ENCODE data around the gene GCA. TPM values are rescaled to one million over a fixed set of nuclear protein-coding genes. Genes with fewer than 3 reads are reported as not detected.

Gene GCA
- total and polyA plus RNA-seq, 2 of the 8 experiments (the other 6 are each of a cell fraction or from before 2014, with no cell fraction given) = 37.4 to 42.0 TPM

DNA sequence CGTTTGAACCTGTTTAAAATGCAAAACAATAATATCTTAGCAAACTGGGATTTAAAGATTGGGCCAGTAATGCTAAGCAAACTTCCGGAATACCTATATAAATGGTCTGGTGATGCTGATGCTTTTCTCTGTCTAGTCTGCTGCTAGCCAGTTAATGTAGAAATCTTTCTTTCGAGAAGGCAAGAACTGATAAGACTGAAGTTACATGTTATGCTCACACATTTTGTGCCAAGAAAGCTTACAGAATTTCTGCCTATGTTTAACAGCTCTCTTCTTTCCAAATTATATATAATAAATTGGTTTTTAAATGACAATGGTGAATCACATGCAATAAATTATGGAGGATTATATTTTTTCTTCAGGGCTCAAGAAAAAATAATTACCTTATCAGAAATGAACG, 37.9 kb downstream of the GCA start:
- no peaks in the 10 kb centered on the region for H3K36me3 ChIP-seq (ENCODE audit: control insufficient read depth in 2 of 4, insufficient read depth in 4 of 4, low read length in 3 of 4)
- H3K14ac ChIP-seq (ENCODE audit: insufficient read length) = no peak overlapping the region
- no peak overlapping the region for H2BK15ac ChIP-seq (ENCODE audit: low read length)
- DNase-seq (ENCODE audit: low read depth in 1 of 2, low spot score in 2 of 2) = no peak
- WGBS, 2 experiments (ENCODE audit: extremely low coverage in 1 of 2, insufficient coverage in 1 of 2, insufficient read length in 1 of 2, insufficient replicate concordance in 2 of 2, low coverage in 1 of 2, low lambda C conversion rate in 2 of 2, missing lambda C conversion rate in 1 of 2) = 87% methylated on average over 4 of the region's 4 CpGs; no CpG with 5 or more reads in 1 of the 2 experiments
- no peaks in the 10 kb centered on the region for H3K9me3 ChIP-seq (ENCODE audit: insufficient read depth in 2 of 2, low read depth in 1 of 2, low read length in 1 of 2)
- H3K79me1 ChIP-seq (ENCODE audit: low read depth, low read length) = no peaks in the 10 kb centered on the region
- no peak overlapping the region for H2BK20ac ChIP-seq (ENCODE audit: low read length)
- H3K23me2 ChIP-seq (ENCODE audit: low read depth, low read length) = no peaks in the 10 kb centered on the region
- POLR2A ChIA-PET (ENCODE audit: partially characterized antibody) = no interaction called here
- no peaks in the 10 kb centered on the region for H3K79me2 ChIP-seq (ENCODE audit: control insufficient read depth in 1 of 2, insufficient read depth in 2 of 2, low read length in 2 of 2)
- no peak overlapping the region for H2BK5ac ChIP-seq (ENCODE audit: low read depth, low read length)
- no peak overlapping the region for H3K23ac ChIP-seq (ENCODE audit: insufficient read length)
- no peak overlapping the region for H2BK120ac ChIP-seq (replicated peaks; ENCODE audit: low read depth, low read length)
- H4K5ac ChIP-seq (ENCODE audit: insufficient read length, low read depth, low read length) = no peak overlapping the region
- no peak overlapping the region for H3K56ac ChIP-seq (replicated peaks; ENCODE audit: insufficient read length, low read depth, low read length)
- H2BK12ac ChIP-seq (ENCODE audit: low read depth, low read length) = no peak overlapping the region
- no peak overlapping the region for H2AFZ ChIP-seq (ENCODE audit: low read length)
- H4K8ac ChIP-seq (ENCODE audit: extremely low read depth, insufficient read depth, low read length) = no peak overlapping the region
- no peaks in the 10 kb centered on the region for H4K20me1 ChIP-seq (replicated peaks in 1 of 2; ENCODE audit: control insufficient read depth in 1 of 2, insufficient read depth in 2 of 2, low read length in 2 of 2)
- H3K27ac ChIP-seq (ENCODE audit: low read depth, low read length) = no peak overlapping the region
- no peak overlapping the region for H4K91ac ChIP-seq (replicated peaks; ENCODE audit: insufficient read length, low read length)
- no peak overlapping the region for H3K4me2 ChIP-seq (ENCODE audit: insufficient read depth in 1 of 2, low read depth in 2 of 2, low read length in 2 of 2)
- CTCF ChIA-PET (ENCODE audit: partially characterized antibody) = interaction anchor here (1.8 kb wide), 1 partner anchor 84 kb away, joined by 5 read pairs; no protein-coding TSS in a partner anchor
- H3K27me3 ChIP-seq (replicated peaks in 1 of 4; ENCODE audit: control insufficient read depth in 3 of 4, extremely low read depth in 1 of 4, insufficient read depth in 3 of 4, low read length in 3 of 4) = no peaks in the 10 kb centered on the region
- H3K4me3 ChIP-seq (ENCODE audit: extremely low read depth in 1 of 4, insufficient read depth in 2 of 4, low read depth in 3 of 4, low read length in 4 of 4) = no peak overlapping the region
- H3K4ac ChIP-seq (replicated peaks; ENCODE audit: insufficient read length, low read depth, low read length) = no peak overlapping the region
- H3K4me1 ChIP-seq (replicated peaks in 1 of 4; ENCODE audit: control insufficient read depth in 3 of 4, insufficient read depth in 4 of 4, low read length in 3 of 4) = no peaks in the 10 kb centered on the region
- H3K18ac ChIP-seq (ENCODE audit: extremely low read depth, low read length) = no peak overlapping the region
- FAIRE-seq = no peak
- H3K9ac ChIP-seq (replicated peaks in 1 of 4; ENCODE audit: extremely low read depth in 1 of 4, low read depth in 3 of 4, low read length in 3 of 4) = no peak overlapping the region
- TF ChIP-seq RXRA (IDR thresholded peaks at IDR 0.05; ENCODE audit: insufficient read depth, low read depth, low read length) (no peak), KDM1A (IDR thresholded peaks at IDR 0.05; ENCODE audit: borderline replicate concordance, low read length) (no peak), GABPA (IDR thresholded peaks at IDR 0.05; ENCODE audit: borderline replicate concordance, insufficient read depth, low read length) (no peak), SIX5 (IDR thresholded peaks at IDR 0.05; ENCODE audit: low read depth, low read length) (no peak), TAF1 (IDR thresholded peaks at IDR 0.05; ENCODE audit: low read depth, low read length) (no peak), SIRT6 (IDR thresholded peaks at IDR 0.05; ENCODE audit: low read length) (no peak), TEAD4 (IDR thresholded peaks at IDR 0.05; ENCODE audit: low read depth, low read length) (no peak), EGR1 (IDR thresholded peaks at IDR 0.05; ENCODE audit: borderline replicate concordance, low read depth, low read length) (no peak), SRF (IDR thresholded peaks at IDR 0.05; ENCODE audit: low read depth, low read length) (no peak), SP4 (IDR thresholded peaks at IDR 0.05; ENCODE audit: low read length) (no peak), PHF8 (conservative IDR thresholded peaks at IDR 0.05; ENCODE audit: low read depth, low read length) (no peak), BACH1 (IDR thresholded peaks at IDR 0.05; ENCODE audit: low read length) (no peak), SUZ12 (IDR thresholded peaks at IDR 0.05; ENCODE audit: low read length) (no peak), BCL11A (IDR thresholded peaks at IDR 0.05; ENCODE audit: low read depth in 2 of 2, low read length in 2 of 2) (no peak)
- TF ChIP-seq, protein P1, sequence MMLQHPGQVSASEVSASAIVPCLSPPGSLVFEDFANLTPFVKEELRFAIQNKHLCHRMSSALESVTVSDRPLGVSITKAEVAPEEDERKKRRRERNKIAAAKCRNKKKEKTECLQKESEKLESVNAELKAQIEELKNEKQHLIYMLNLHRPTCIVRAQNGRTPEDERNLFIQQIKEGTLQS (IDR thresholded peaks at IDR 0.05; ENCODE audit: insufficient read depth, low read depth, low read length) = no peak
- no peak overlapping the region for H2AK5ac ChIP-seq (ENCODE audit: low read depth, low read length)

Measured in H1 (cell line).